Measurements from ENCODE around the gene DNAJC18. TPM values are rescaled to one million over a fixed set of nuclear protein-coding genes. Genes with fewer than 3 reads are reported as not detected.

DNAJC18 gene
- total RNA-seq, 1 experiment from 2014 or later = 16.7 TPM

GRCh38 chr5:139456776-139457175, 17.5 kb upstream of the DNAJC18 start:
- intact Hi-C loops (cut with micrococcal nuclease; ENCODE audit: unreplicated experiment) = no loop called here
- no TSS peak for BruUV-seq (replicated peaks)
- no peak overlapping the region for H3K27ac ChIP-seq (ENCODE audit: low read depth, low read length, poor library complexity, severe bottlenecking)
- H3K36me3 ChIP-seq (ENCODE audit: insufficient read depth, low read length, poor library complexity, severe bottlenecking) = no peaks in the 10 kb centered on the region
- no peak for TF ChIP-seq EZH2 (IDR thresholded peaks at IDR 0.05; ENCODE audit: borderline replicate concordance, low read depth, low read length, poor library complexity, severe bottlenecking)
- no peak for TF ChIP-seq CTCF (conservative IDR thresholded peaks at IDR 0.05; ENCODE audit: low read depth, low read length)
- no peaks in the 10 kb centered on the region for H3K27me3 ChIP-seq (replicated peaks; ENCODE audit: insufficient read depth, low read depth, low read length, poor library complexity)
- H3K4me1 ChIP-seq (ENCODE audit: insufficient read depth, low read length, poor library complexity, severe bottlenecking) = no peaks in the 10 kb centered on the region
- no peak overlapping the region for H3K4me3 ChIP-seq (ENCODE audit: low read depth, low read length, poor library complexity, severe bottlenecking)
- no peaks in the 10 kb centered on the region for H3K9me3 ChIP-seq (ENCODE audit: low read depth, low read length, poor library complexity, severe bottlenecking)
- ChIA-PET POLR2A (ENCODE audit: low non-redundant PET) (interaction anchor here (0.6 kb wide), 1 partner anchor 16 kb away, joined by 3 read pairs; no protein-coding TSS in a partner anchor), CTCF (no interaction called here)
- no peak for DNase-seq (ENCODE audit: low spot score)

- H3K9me3 ChIP-seq (ENCODE audit: low read depth, low read length, poor library complexity, severe bottlenecking) = no peaks in the 10 kb centered on the region
- ChIA-PET CTCF (no interaction called here), POLR2A (ENCODE audit: low non-redundant PET) (interaction anchor here (0.5 kb wide), 1 partner anchor 31 kb away, joined by 3 read pairs; no protein-coding TSS in a partner anchor)
Observed at GRCh38 chr5:139454568-139455290, 15.4 kb upstream of the DNAJC18 start.

GRCh38 chr5:139453683-139454567, 14.6 kb upstream of the DNAJC18 start:
- Histone ChIP-seq H3K9me3 (ENCODE audit: low read depth, low read length, poor library complexity, severe bottlenecking) (no peaks in the 10 kb centered on the region), H3K36me3 (ENCODE audit: insufficient read depth, low read length, poor library complexity, severe bottlenecking) (no peaks in the 10 kb centered on the region), H3K4me1 (ENCODE audit: insufficient read depth, low read length, poor library complexity, severe bottlenecking) (no peaks in the 10 kb centered on the region), H3K27me3 (replicated peaks; ENCODE audit: insufficient read depth, low read depth, low read length, poor library complexity) (no peaks in the 10 kb centered on the region), H3K4me3 (ENCODE audit: low read depth, low read length, poor library complexity, severe bottlenecking) (no peak overlapping the region), H3K27ac (ENCODE audit: low read depth, low read length, poor library complexity, severe bottlenecking) (no peak overlapping the region)
- ChIA-PET CTCF (no interaction called here), POLR2A (ENCODE audit: low non-redundant PET) (no interaction called here)
- intact Hi-C loops (cut with micrococcal nuclease; ENCODE audit: unreplicated experiment) = no loop called here
- BruUV-seq (replicated peaks) = no TSS peak
- TF ChIP-seq CTCF (conservative IDR thresholded peaks at IDR 0.05; ENCODE audit: low read depth, low read length) (no peak), EZH2 (IDR thresholded peaks at IDR 0.05; ENCODE audit: borderline replicate concordance, low read depth, low read length, poor library complexity, severe bottlenecking) (no peak)
- DNase-seq (ENCODE audit: low spot score) = no peak

More at GRCh38 chr5:139454568-139455290, 15.4 kb upstream of the DNAJC18 start:
- TF ChIP-seq CTCF (conservative IDR thresholded peaks at IDR 0.05; ENCODE audit: low read depth, low read length) = no peak
- no peak overlapping the region for H3K4me3 ChIP-seq (ENCODE audit: low read depth, low read length, poor library complexity, severe bottlenecking)
- BruUV-seq (replicated peaks) = no TSS peak
- no peak for DNase-seq (ENCODE audit: low spot score)
- intact Hi-C loops (cut with micrococcal nuclease; ENCODE audit: unreplicated experiment) = no loop called here
- H3K27ac ChIP-seq (ENCODE audit: low read depth, low read length, poor library complexity, severe bottlenecking) = no peak overlapping the region
- H3K36me3 ChIP-seq (ENCODE audit: insufficient read depth, low read length, poor library complexity, severe bottlenecking) = no peaks in the 10 kb centered on the region
- no peaks in the 10 kb centered on the region for H3K4me1 ChIP-seq (ENCODE audit: insufficient read depth, low read length, poor library complexity, severe bottlenecking)
- no peaks in the 10 kb centered on the region for H3K27me3 ChIP-seq (replicated peaks; ENCODE audit: insufficient read depth, low read depth, low read length, poor library complexity)

All from A673 (cell line).